Activated T-helper 9 cell treated with anti-CD3 and anti-CD28 coated beads, Interleukin-2, amount 50 U/mL, for 16 hours (primary cell): Measurements from ENCODE around the gene MMP17.

ENCODE experiments used
- DNase-seq: peaks from one replicate; pipeline ENCODE4 v3.0.0-alpha.2; 2020; ENCODE audit warnings: low read depth

Gene MMP17

GRCh38 chr12:131850856-131851559 lies 22.8 kb downstream of the MMP17 start:
- DNase-seq: no peak

- DNase-seq: no peak
Measured at GRCh38 chr12:131851741-131852550, 23.8 kb downstream of the MMP17 start.

GRCh38 chr12:131852551-131853299 lies 24.5 kb downstream of the MMP17 start:
- no peak for DNase-seq

GRCh38 chr12:131853832-131854797 lies 25.9 kb downstream of the MMP17 start:
- no peak for DNase-seq

- no peak for DNase-seq
Measured at GRCh38 chr12:131854861-131855476, 26.8 kb downstream of the MMP17 start.

GRCh38 chr12:131855521-131856142 lies 27.4 kb downstream of the MMP17 start:
- no peak for DNase-seq

- no peak for DNase-seq
Measured at GRCh38 chr12:131856366-131857097, 28.3 kb downstream of the MMP17 start.

GRCh38 chr12:131857908-131858850 lies 30.0 kb downstream of the MMP17 start:
- no peak for DNase-seq

GRCh38 chr12:131860472-131861260 lies 32.5 kb downstream of the MMP17 start:
- no peak for DNase-seq

GRCh38 chr12:131861261-131862083 lies 33.3 kb downstream of the MMP17 start:
- no peak for DNase-seq

GRCh38 chr12:131862084-131862441 lies 33.9 kb downstream of the MMP17 start:
- DNase-seq: no peak

GRCh38 chr12:131862600-131862993 lies 34.4 kb downstream of the MMP17 start:
- DNase-seq: no peak

- DNase-seq: no peak
Measured at GRCh38 chr12:131862994-131863710, 35.0 kb downstream of the MMP17 start.

GRCh38 chr12:131863711-131864396 lies 35.7 kb downstream of the MMP17 start:
- DNase-seq: no peak

- no peak for DNase-seq
Measured at GRCh38 chr12:131864469-131864868, 36.3 kb downstream of the MMP17 start.
